Measurements from ENCODE around the gene CCDC97. TPM values are rescaled to one million over a fixed set of nuclear protein-coding genes. Genes with fewer than 3 reads are reported as not detected.
"Not testable (repeated sequence)": the region's sequence is repeated elsewhere in the genome, so short reads cannot be mapped to it uniquely, and the experiment has no call there.

Gene CCDC97
- total RNA-seq, 1 experiment from 2014 or later: 26.4 TPM

GRCh38 chr19:41369769-41370168, 59.8 kb downstream of the CCDC97 start:
- Histone ChIP-seq H3K27ac (no peak overlapping the region), H3K4me2 (no peak overlapping the region), H3K4me3 (no peak overlapping the region), H3K9me3 (ENCODE audit: insufficient read depth, low read depth) (no peaks in the 10 kb centered on the region), H2AFZ (no peak overlapping the region), H3F3A (ENCODE audit: insufficient read depth, low read depth) (no peaks in the 10 kb centered on the region), H3K36me3 (ENCODE audit: low read depth) (no peaks in the 10 kb centered on the region), H3K79me2 (ENCODE audit: low read depth) (peaks cover 18% of the 10 kb centered on the region), H4K20me1 (ENCODE audit: insufficient read depth) (no peaks in the 10 kb centered on the region), H3K4me1 (replicated peaks; ENCODE audit: insufficient read depth) (peaks cover 14% of the 10 kb centered on the region), H3K9me2 (ENCODE audit: insufficient read depth) (no peaks in the 10 kb centered on the region), H3K27me3 (ENCODE audit: insufficient read depth, low read depth) (no peaks in the 10 kb centered on the region)
- intact Hi-C loops (cut with micrococcal nuclease; ENCODE audit: unreplicated experiment): no loop called here
- CTCF ChIA-PET: no interaction called here
- POLR2A ChIA-PET (ENCODE audit: unreplicated experiment): no interaction called here
- DNase-seq: no peak
- TF ChIP-seq CTCF (conservative IDR thresholded peaks at IDR 0.05): no peak
- no peak for TF ChIP-seq EZH2 (IDR thresholded peaks at IDR 0.05; ENCODE audit: low read depth)
- BruUV-seq (replicated peaks): no TSS peak

GRCh38 chr19:41371119-41371518, 61.1 kb downstream of the CCDC97 start:
- H3K4me1 ChIP-seq (replicated peaks; ENCODE audit: insufficient read depth); H3K27me3 ChIP-seq (ENCODE audit: insufficient read depth, low read depth); intact Hi-C loops (cut with micrococcal nuclease; ENCODE audit: unreplicated experiment); BruUV-seq (replicated peaks); H2AFZ ChIP-seq; POLR2A ChIA-PET (ENCODE audit: unreplicated experiment); H3K36me3 ChIP-seq (ENCODE audit: low read depth); H4K20me1 ChIP-seq (ENCODE audit: insufficient read depth); H3K27ac ChIP-seq; H3K9me2 ChIP-seq (ENCODE audit: insufficient read depth); H3K9me3 ChIP-seq (ENCODE audit: insufficient read depth, low read depth); H3K4me3 ChIP-seq; DNase-seq; H3F3A ChIP-seq (ENCODE audit: insufficient read depth, low read depth); H3K4me2 ChIP-seq; CTCF ChIA-PET: not testable (repeated sequence)
- peaks cover 10% of the 10 kb centered on the region for H3K79me2 ChIP-seq (ENCODE audit: low read depth)

- no peaks in the 10 kb centered on the region for H3K9me3 ChIP-seq (ENCODE audit: insufficient read depth, low read depth)
- TF ChIP-seq CTCF (conservative IDR thresholded peaks at IDR 0.05) (no peak), EZH2 (IDR thresholded peaks at IDR 0.05; ENCODE audit: low read depth) (no peak)
- H2AFZ ChIP-seq: no peak overlapping the region
- no peaks in the 10 kb centered on the region for H3K27me3 ChIP-seq (ENCODE audit: insufficient read depth, low read depth)
- intact Hi-C loops (cut with micrococcal nuclease; ENCODE audit: unreplicated experiment): no loop called here
- H3K4me2 ChIP-seq: no peak overlapping the region
- POLR2A ChIA-PET (ENCODE audit: unreplicated experiment): no interaction called here
- H3F3A ChIP-seq (ENCODE audit: insufficient read depth, low read depth): no peaks in the 10 kb centered on the region
- H3K36me3 ChIP-seq (ENCODE audit: low read depth): no peaks in the 10 kb centered on the region
- no peak for DNase-seq
- no peaks in the 10 kb centered on the region for H4K20me1 ChIP-seq (ENCODE audit: insufficient read depth)
- no peaks in the 10 kb centered on the region for H3K9me2 ChIP-seq (ENCODE audit: insufficient read depth)
- H3K79me2 ChIP-seq (ENCODE audit: low read depth): peaks cover 6% of the 10 kb centered on the region
- H3K27ac ChIP-seq: no peak overlapping the region
- CTCF ChIA-PET: no interaction called here
- H3K4me3 ChIP-seq: no peak overlapping the region
- BruUV-seq (replicated peaks): no TSS peak
- H3K4me1 ChIP-seq (replicated peaks; ENCODE audit: insufficient read depth): peaks cover 9% of the 10 kb centered on the region; the same call in 1 of the 2 replicates
Measured at GRCh38 chr19:41371541-41371940, 61.6 kb downstream of the CCDC97 start.

- Histone ChIP-seq H3K4me2 (no peak overlapping the region), H3K9me2 (ENCODE audit: insufficient read depth) (no peaks in the 10 kb centered on the region), H3K9me3 (ENCODE audit: insufficient read depth, low read depth) (no peaks in the 10 kb centered on the region), H2AFZ (no peak overlapping the region), H3K27me3 (ENCODE audit: insufficient read depth, low read depth) (no peaks in the 10 kb centered on the region), H3F3A (ENCODE audit: insufficient read depth, low read depth) (no peaks in the 10 kb centered on the region), H3K27ac (no peak overlapping the region), H4K20me1 (ENCODE audit: insufficient read depth) (no peaks in the 10 kb centered on the region), H3K4me1 (replicated peaks; ENCODE audit: insufficient read depth) (peaks cover 7% of the 10 kb centered on the region; the same call in 1 of the 2 replicates), H3K4me3 (no peak overlapping the region), H3K79me2 (ENCODE audit: low read depth) (no peaks in the 10 kb centered on the region), H3K36me3 (ENCODE audit: low read depth) (no peaks in the 10 kb centered on the region)
- POLR2A ChIA-PET (ENCODE audit: unreplicated experiment): no interaction called here
- no TSS peak for BruUV-seq (replicated peaks)
- intact Hi-C loops (cut with micrococcal nuclease; ENCODE audit: unreplicated experiment): no loop called here
- CTCF ChIA-PET: no interaction called here
- no peak for DNase-seq
- TF ChIP-seq CTCF (conservative IDR thresholded peaks at IDR 0.05): no peak
- no peak for TF ChIP-seq EZH2 (IDR thresholded peaks at IDR 0.05; ENCODE audit: low read depth)
Measured at GRCh38 chr19:41372501-41372900, 62.5 kb downstream of the CCDC97 start.
